Muscle of arm (tissue), 12 donors: ENCODE data around the gene STUB1. TPM values are rescaled to one million over a fixed set of nuclear protein-coding genes. Genes with fewer than 3 reads are reported as not detected.

Source experiments
- DNase-seq: peaks from one replicate; pipeline ENCODE4 v3.0.0-alpha.2; 2013
- polyA plus RNA-seq, 12 donors: library from polyadenylated mRNA; unstranded; fragments of 120-200 nt; gene quantifications; one replicate each; pipeline ENCODE4 v1.2.1, GENCODE V29; 2013; ENCODE audit not compliant: insufficient read length in 12 of 12

STUB1 gene
- polyA plus RNA-seq, 12 donors, result 61.0 to 138 (median 85.7) TPM; not detected in 1

DNA sequence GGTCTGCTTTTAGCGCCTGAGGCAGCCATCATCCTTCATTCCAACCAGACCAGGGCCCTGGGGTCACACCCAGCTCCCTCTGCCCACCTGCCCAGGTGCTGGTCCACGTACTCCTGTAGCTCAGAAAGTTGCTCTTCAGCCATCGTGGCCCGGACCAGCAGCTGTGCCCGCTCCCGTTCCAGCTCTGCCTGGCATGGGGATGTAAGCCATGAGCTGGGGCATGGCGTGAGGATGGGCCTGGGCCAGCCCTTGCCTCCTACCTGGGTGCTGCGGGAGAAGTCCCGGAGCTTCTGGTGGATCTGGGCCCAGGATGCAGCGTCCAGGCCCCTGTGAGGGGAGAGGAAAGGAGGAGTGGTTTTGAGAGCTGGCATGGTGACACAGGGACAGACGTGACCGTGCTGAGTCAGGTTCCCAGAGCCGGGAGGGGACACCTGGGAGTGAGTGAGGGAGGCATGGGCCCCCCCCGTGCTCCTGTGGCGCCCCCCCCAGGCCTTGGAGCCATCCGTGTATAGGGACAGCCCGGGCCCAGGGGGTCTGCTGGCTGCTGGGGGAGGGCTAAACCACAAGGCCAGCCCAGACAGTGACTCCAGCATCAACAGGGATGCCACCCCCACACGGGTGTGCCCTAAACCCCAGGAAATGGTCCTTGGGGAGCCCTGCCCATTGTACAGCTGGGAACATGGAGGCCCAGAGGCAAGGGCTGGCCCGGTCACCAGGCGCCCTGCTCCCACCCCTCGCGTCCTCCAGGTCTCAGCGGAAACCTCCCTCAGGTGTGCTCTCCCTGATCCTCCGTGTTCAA, 42.8 kb downstream of the STUB1 start:
- DNase-seq, result no peak

- no peak for DNase-seq
Observed at GRCh38 chr16:723695-724094, 43.5 kb downstream of the STUB1 start.

GRCh38 chr16:724188-725040, 44.2 kb downstream of the STUB1 start:
- no peak for DNase-seq

DNA sequence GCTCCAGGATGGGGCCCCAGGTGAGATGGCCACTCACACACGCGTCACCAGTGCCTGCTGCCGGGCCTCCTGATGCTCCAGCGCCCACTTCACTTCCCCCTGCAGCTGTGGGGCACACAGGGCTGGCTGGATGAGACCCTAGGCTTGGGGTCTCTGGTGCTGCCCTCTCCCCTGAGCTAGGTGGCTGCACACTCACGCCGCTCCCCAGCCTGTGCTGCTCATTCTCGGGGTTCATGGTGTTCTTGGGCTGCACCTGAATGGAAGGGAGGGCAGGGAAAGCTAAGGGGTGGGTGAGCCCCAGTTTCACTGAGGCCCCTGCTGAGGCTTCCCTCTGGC, 44.8 kb downstream of the STUB1 start:
- DNase-seq, result no peak

DNA sequence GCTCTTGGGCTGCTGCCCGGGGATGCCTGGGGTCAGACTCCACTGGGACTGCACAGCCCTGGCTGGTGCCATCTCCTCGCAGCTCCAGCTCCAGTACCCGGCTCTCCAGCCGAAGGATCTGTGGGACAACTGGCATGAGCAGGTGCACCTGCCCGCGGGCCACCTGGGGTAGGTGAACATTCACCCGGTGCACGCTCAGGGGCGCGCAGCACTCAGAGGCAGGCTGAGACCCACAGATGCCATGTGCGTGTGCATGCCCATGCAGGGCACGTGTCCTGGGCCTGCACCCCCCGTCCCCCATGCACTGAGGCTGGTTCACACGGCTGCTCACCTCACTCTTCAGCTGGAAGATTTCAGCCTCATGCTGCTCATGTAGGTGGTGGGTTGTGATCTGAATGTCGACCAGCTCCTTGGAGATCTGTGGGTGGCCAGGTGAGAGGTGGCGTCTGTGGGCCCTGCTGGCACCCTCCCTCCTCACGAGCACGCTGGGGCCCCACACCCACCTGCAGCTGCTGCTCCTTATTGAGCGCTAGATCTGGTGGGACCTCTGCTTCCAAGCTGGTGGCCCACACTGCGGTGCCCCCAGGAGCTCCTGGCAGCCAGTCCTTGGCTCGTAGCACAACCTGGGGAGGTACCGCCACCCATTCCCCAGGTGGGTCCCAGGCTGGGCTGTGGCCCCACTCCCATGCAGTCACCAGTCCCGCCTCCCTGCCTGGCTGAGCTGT, 45.4 kb downstream of the STUB1 start:
- no peak for DNase-seq

DNA sequence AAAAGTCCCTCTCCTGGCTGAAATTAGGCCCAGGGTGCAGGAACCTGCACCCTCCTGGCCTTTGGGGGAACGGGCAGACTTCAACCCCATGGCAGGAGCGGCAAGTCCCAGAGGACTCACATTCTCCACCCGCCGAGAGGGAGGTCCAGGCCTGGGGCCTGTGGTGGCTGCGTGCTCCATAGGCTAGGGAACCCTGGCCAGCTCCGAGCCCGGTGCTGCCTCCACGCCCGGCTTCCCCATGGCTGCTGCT, 45.9 kb downstream of the STUB1 start:
- no peak for DNase-seq

DNA sequence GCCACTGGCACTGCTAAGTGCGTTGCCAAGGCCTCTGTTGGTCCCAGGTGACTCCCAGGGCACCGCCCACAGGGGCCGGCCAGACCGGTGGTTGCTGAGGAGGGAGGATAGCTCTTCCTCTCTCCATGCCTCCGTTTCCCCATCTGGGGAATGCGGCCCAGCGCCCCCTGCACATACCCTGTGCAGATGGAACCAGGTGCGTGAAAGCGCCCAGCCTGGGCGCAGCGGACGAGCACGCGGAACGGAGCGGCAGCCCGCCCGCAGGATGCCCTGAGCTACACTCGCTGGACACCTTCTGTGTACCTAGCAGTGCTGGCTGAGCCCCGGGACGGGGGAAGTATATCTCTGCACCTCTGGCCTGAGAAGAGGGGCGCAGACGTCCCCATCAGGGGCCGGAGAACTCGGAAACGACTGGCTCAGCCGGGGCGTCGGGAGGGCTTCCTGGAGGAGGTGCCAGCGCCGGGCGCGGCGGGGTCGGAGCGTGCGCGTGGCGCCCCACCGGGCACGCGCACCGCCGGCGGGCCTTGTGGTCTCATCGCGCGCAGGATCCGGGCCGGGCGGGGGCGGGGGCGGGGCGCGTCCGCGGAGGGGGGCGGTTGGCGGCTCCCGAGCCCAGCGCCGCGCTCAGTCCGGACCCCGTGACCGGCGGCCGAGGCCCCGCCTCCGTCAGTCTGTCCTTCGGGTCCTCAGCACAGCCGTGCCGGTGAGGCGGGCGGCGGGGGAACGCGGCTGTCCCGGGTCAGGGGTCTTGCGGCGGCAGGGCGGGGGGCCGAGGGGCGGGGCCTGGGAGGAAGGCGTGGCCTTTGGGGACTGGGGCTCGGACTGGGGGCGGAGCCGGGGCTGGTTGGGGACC, 46.5 kb downstream of the STUB1 start, which contains the start of the genes CCDC78 and HAGHL:
CCDC78 (minus strand) TSS at position 6 of the 853 bp plus-strand sequence. CDS start 76 bp downstream, outside the sequence.
HAGHL (plus strand) TSS at position 669 of the 853 bp plus-strand sequence. CDS start 404 bp downstream, outside the sequence.
- DNase-seq, result no peak

GRCh38 chr16:727291-727977, 47.2 kb downstream of the STUB1 start:
- DNase-seq, result no peak

DNA sequence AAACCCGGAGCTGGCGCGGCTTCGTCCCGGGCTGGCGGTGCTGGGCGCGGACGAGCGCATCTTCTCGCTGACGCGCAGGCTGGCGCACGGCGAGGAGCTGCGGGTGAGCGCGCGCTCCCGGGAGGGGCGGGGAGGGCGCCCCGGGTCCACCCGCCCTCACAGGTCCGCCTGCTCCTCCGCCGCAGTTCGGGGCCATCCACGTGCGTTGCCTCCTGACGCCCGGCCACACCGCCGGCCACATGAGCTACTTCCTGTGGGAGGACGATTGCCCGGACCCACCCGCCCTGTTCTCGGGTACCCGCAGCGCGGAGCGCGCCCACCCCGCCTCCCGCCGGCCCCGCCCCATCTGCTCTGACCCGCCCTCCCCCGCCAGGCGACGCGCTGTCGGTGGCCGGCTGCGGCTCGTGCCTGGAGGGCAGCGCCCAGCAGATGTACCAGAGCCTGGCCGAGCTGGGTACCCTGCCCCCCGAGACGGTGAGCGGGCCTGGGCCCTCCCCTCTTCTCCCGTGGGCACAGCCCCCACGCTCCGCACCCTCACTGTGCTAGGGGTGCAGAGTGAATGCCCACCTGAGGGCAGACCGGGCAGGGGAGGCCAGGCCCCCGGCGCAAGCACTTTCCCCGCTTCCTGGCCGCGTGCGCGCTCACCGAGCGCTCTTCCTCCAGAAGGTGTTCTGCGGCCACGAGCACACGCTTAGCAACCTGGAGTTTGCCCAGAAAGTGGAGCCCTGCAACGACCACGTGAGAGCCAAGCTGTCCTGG, 48.1 kb downstream of the STUB1 start:
- no peak for DNase-seq

- no peak for DNase-seq
Observed at GRCh38 chr16:728890-729744, 48.9 kb downstream of the STUB1 start.

DNA sequence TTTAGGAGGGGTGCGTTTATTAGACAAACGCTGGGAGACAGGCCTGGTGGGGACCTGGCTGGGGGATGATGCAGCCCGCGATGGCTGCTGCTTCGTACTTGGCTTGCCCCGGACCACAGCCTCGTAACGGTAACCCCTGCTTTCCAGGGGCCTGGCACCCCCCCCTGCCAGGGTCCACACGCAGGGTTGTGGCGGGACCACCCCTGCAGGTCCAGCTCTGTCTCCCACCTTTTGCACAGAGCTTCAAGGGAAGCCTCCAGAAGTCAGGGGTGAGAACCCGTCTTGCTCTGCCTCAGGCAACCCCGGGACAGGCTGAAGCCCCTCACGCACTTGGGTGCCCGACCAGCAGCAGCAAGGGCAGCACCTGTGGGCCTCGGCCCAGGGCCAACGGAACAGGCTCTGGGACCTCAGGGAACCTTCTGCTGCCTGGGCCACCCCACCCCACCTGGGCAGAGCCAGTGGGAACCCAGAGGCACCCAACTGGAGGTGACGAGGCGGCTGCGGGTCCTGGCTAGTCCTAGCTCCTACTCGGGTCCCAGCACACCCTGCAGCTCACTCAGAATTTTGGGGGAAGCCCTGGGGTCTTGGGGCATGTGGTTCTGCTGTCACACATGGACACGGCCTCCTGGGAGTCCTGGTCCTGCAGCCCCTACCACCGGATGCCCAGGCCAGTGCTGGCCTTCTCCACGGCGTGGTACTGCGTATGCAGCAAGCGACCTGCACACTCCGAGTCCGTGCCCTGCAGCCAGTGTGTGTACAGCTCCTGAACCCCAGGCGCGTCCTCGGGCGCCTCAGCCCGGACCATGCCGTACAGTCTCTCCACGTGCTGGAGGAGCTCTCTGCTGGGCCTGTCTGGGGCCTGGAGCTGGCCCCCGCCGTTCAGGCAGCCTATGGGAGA, 49.8 kb downstream of the STUB1 start:
- DNase-seq, result no peak

- DNase-seq, result no peak
Observed at GRCh38 chr16:730666-731509, 50.7 kb downstream of the STUB1 start.

GRCh38 chr16:732332-732731, 52.1 kb downstream of the STUB1 start:
- DNase-seq, result no peak
